HepG2 (cell line): Measurements from ENCODE around the gene NTM. TPM values are rescaled to one million over a fixed set of nuclear protein-coding genes. Genes with fewer than 3 reads are reported as not detected.

Experiments
- ATAC-seq: fragments of 200-7000 bp; cut with Tn5 transposase; 3 replicates; pipeline ENCODE4 v1.9.1; 2020; ENCODE audit warnings: mild to moderate bottlenecking, moderate library complexity
- BruUV-seq: library from RNA; stranded (reverse); fragments of 400-500 nt; replicated peaks from 2 replicates; lab custom pipeline; 2021; lab: Mats Ljungman, UMichigan
- CTCF ChIA-PET: fragments of 300-600 bp; formaldehyde crosslinking; extraction: SDS; loops from one replicate; lab custom pipeline; 2021; ENCODE audit warnings: low total read pairs, inconsistent platforms, low intra/inter-chr PET ratio; lab: Yijun Ruan, JAX
- POLR2A ChIA-PET: fragments of 350-600 bp; sonication (Branson Sonifier 250); formaldehyde crosslinking; loops from one replicate; lab custom pipeline; 2020; ENCODE audit warnings: antibody characterized with exemption, inconsistent platforms; lab: Yijun Ruan, JAX
- DNase-seq: peaks from one replicate; pipeline ENCODE4 v3.0.0-alpha.2; 2015; ENCODE audit warnings: low spot score
- FAIRE-seq: peaks from 3 replicates; lab custom pipeline; 2011; peaks lifted over from hg19 to GRCh38; lab: Jason Lieb, UNC
- H2AFZ ChIP-seq: one replicate; pipeline ENCODE4 v1.6.1; 2011; ENCODE audit warnings: low read length, inconsistent platforms
- H3K27ac ChIP-seq: fragments of 300-600 bp; 3 replicates; pipeline ENCODE4 v1.8.0; 2011; ENCODE audit warnings: mixed run types, mild to moderate bottlenecking, mixed read lengths, low read length, inconsistent platforms; ENCODE audit not compliant: insufficient read depth; ENCODE audit errors: extremely low read length
- H3K27me3 ChIP-seq, 2 experiments: fragments of 200-600 bp in 1 of 2; 2 replicates in 1 of 2; 3 replicates in 1 of 2; pipeline versions ENCODE4 v1.6.0 to v1.8.0; 2011; ENCODE audit warnings: low read length in 2 of 2, mild to moderate bottlenecking in 2 of 2, moderate library complexity in 2 of 2, inconsistent platforms in 1 of 2; ENCODE audit not compliant: insufficient read depth in 2 of 2, control insufficient read depth in 1 of 2
- H3K36me3 ChIP-seq, 2 experiments: fragments of 200-600 bp in 1 of 2; replicated peaks in 1 of 2; 2 replicates in 1 of 2; 3 replicates in 1 of 2; pipeline versions ENCODE4 v1.5.1 to v1.8.0; 2011; ENCODE audit warnings: low read length in 2 of 2, inconsistent platforms in 1 of 2; ENCODE audit not compliant: insufficient read depth in 2 of 2, control insufficient read depth in 1 of 2
- H3K4me1 ChIP-seq: 2 replicates; pipeline ENCODE4 v1.5.1; 2012; ENCODE audit warnings: low read length, inconsistent platforms; ENCODE audit not compliant: insufficient read depth
- H3K4me2 ChIP-seq: 2 replicates; pipeline ENCODE4 v1.6.0; 2011; ENCODE audit warnings: low read depth, low read length, inconsistent platforms
- H3K4me3 ChIP-seq, 3 experiments: fragments of 200-600 bp in 1 of 3; sonication (generic), shearing (Covaris generic) in 1 of 3; replicated peaks in 1 of 3; 2 replicates each; pipeline ENCODE4 v1.5.1; 2011 to 2016; ENCODE audit warnings: low read length in 3 of 3, inconsistent platforms in 2 of 3, low read depth in 2 of 3, mild to moderate bottlenecking in 2 of 3, control low read depth in 1 of 3, mixed read lengths in 1 of 3; ENCODE audit not compliant: insufficient read depth in 1 of 3
- H3K79me2 ChIP-seq: one replicate; pipeline ENCODE4 v1.6.1; 2011; ENCODE audit warnings: low read length, inconsistent platforms; ENCODE audit not compliant: insufficient read depth
- H3K9ac ChIP-seq: 2 replicates; pipeline ENCODE4 v1.6.0; 2011; ENCODE audit warnings: mild to moderate bottlenecking, low read depth, low read length, inconsistent platforms; ENCODE audit not compliant: insufficient read depth
- H3K9me3 ChIP-seq: 2 replicates; pipeline ENCODE4 v1.5.1; 2012; ENCODE audit warnings: mild to moderate bottlenecking, low read length
- H4K20me1 ChIP-seq: 2 replicates; pipeline ENCODE4 v1.6.0; 2011; ENCODE audit warnings: inconsistent platforms, mild to moderate bottlenecking, low read length, moderate library complexity; ENCODE audit not compliant: insufficient read depth
- DRAP1 ChIP-seq: IDR thresholded peaks from 2 replicates; pipeline ENCODE4 v1.6.1; 2016; ENCODE audit warnings: missing genetic modification reagents, missing compliant biosample characterization
- SNAPC2 ChIP-seq: sonication (generic); formaldehyde crosslinking; IDR thresholded peaks from 2 replicates; pipeline ENCODE4 v1.8.1; 2022; ENCODE audit warnings: mild to moderate bottlenecking, missing genetic modification reagents
- ZNF274 ChIP-seq: sonication (generic); formaldehyde crosslinking; IDR thresholded peaks from 2 replicates; pipeline ENCODE4 v1.5.1; 2020; ENCODE audit warnings: mild to moderate bottlenecking, missing genetic modification reagents
- ZNF687 ChIP-seq: sonication (generic); formaldehyde crosslinking; IDR thresholded peaks from 2 replicates; pipeline ENCODE4 v1.5.1; 2020; ENCODE audit warnings: mild to moderate bottlenecking, missing genetic modification reagents, moderate library complexity
- ZNF691 ChIP-seq: sonication (generic); formaldehyde crosslinking; IDR thresholded peaks from 2 replicates; pipeline ENCODE4 v1.4.0; 2020; ENCODE audit warnings: missing genetic modification reagents, low read depth, mild to moderate bottlenecking, borderline replicate concordance
- ZSCAN29 ChIP-seq: sonication (generic); formaldehyde crosslinking; conservative IDR thresholded peaks from 2 replicates; pipeline ENCODE4 v1.4.0; 2020; ENCODE audit warnings: mild to moderate bottlenecking, missing genetic modification reagents
- WGBS: methylation state at CpG from one replicate; pipeline ENCODE4 v1.1.6; 2017; ENCODE audit warnings: low lambda C conversion rate; 5-methylcytosine and 5-hydroxymethylcytosine counted together
- in situ Hi-C: cut with HindIII; loops from 2 replicates; pipeline ENCODE4 v1.10.0; 2017; ENCODE audit warnings: low pct_unique_long_range_greater_than_20kb; ENCODE audit not compliant: extremely low pct_ligation_motif_present
- intact Hi-C: fragments of 100-400 bp; cut with micrococcal nuclease; formaldehyde crosslinking; loops from one replicate; pipeline ENCODE4 v1.10.0; 2022; ENCODE audit not compliant: unreplicated experiment
- polyA plus RNA-seq, 8 experiments: library from polyadenylated mRNA; depleted of rRNA in 3 of 8; stranded (reverse) in 7 of 8; unstranded in 1 of 8; fragments of >200 nt; fragmentation: Illumina TruSeq in 4 of 8; extraction: Trizol in 4 of 8; gene quantifications; 2 replicates each; pipeline versions ENCODE4 v1.2.1 to v1.2.3, GENCODE V29; 2011 to 2016; ENCODE audit warnings: low read depth in 4 of 8, missing spikeins in 1 of 8, mixed read lengths in 1 of 8; ENCODE audit not compliant: insufficient read depth in 1 of 8
- total RNA-seq, 5 experiments: library from RNA; depleted of rRNA; stranded (reverse); fragments of >200 nt; fragmentation: Illumina TruSeq; extraction: Trizol; gene quantifications; 2 replicates each; pipeline ENCODE4 v1.2.3, GENCODE V29; 2016; ENCODE audit warnings: low read depth in 1 of 5

NTM gene
- total and polyA plus RNA-seq, 2 of the 13 experiments (the other 11 are each of a cell fraction or from before 2014, with no cell fraction given): not detected

- no peak for TF ChIP-seq ZNF691 (CRISPR knock-in tag)
- TF ChIP-seq ZNF274 (CRISPR knock-in tag): no peak
- no peak for TF ChIP-seq ZSCAN29 (CRISPR knock-in tag)
Observed at GRCh38 chr11:132030896-132031295, 660.5 kb downstream of the NTM start (continued).

- TF ChIP-seq SNAPC2 (CRISPR knock-in tag): no peak
- no peak for TF ChIP-seq ZNF687 (CRISPR knock-in tag)
- TF ChIP-seq DRAP1: no peak
- TF ChIP-seq, all 625 proteins: peak for 0
- Histone ChIP-seq H2AFZ (no peak overlapping the region), H3K9ac (no peak overlapping the region), H3K4me2 (no peak overlapping the region), H3K9me3 (no peaks in the 10 kb centered on the region), H3K27me3 (no peaks in the 10 kb centered on the region), H3K36me3 (no peaks in the 10 kb centered on the region), H3K79me2 (no peaks in the 10 kb centered on the region), H3K27ac (no peak overlapping the region), H3K4me1 (no peaks in the 10 kb centered on the region), H3K4me3 (no peak overlapping the region), H4K20me1 (no peaks in the 10 kb centered on the region)
- 5% methylated on average over 2 of the region's 2 CpGs for WGBS
- intact Hi-C loops (no loop called here), in situ Hi-C loops (loop anchor here (25.0 kb wide), 1 partner anchor 295 kb away; no protein-coding TSS in a partner anchor)
- BruUV-seq: no TSS peak
- FAIRE-seq (no peak), ATAC-seq (no peak), DNase-seq (no peak)
- POLR2A ChIA-PET: no interaction called here
- CTCF ChIA-PET: no interaction called here
Observed at GRCh38 chr11:132032555-132032954, 662.1 kb downstream of the NTM start.
